GM19193 (cell line): ENCODE measurements around the gene ENDOD1.

Experiments used
- POLR2A ChIP-seq: IDR thresholded peaks from 4 replicates; pipeline ENCODE4 v1.6.1; 2011; ENCODE audit not compliant: insufficient read depth, insufficient read length; ENCODE audit errors: extremely low read depth

Gene ENDOD1

GRCh38 chr11:95156133-95156721 lies 66.6 kb downstream of the ENDOD1 start:
- TF ChIP-seq POLR2A, result no peak

- TF ChIP-seq POLR2A, result no peak
These were observed 67.4 kb downstream of the ENDOD1 start for GRCh38 chr11:95156916-95157541.

GRCh38 chr11:95157824-95158223 lies 68.2 kb downstream of the ENDOD1 start:
- no peak for TF ChIP-seq POLR2A

GRCh38 chr11:95161248-95161647 lies 71.6 kb downstream of the ENDOD1 start:
- TF ChIP-seq POLR2A, result no peak

- TF ChIP-seq POLR2A, result no peak
These were observed 73.5 kb downstream of the ENDOD1 start for GRCh38 chr11:95163106-95163505.

- TF ChIP-seq POLR2A, result no peak
These were observed 76.0 kb downstream of the ENDOD1 start for GRCh38 chr11:95165638-95166037.

GRCh38 chr11:95166781-95167180 lies 77.1 kb downstream of the ENDOD1 start:
- no peak for TF ChIP-seq POLR2A

GRCh38 chr11:95170294-95170693 lies 80.6 kb downstream of the ENDOD1 start:
- no peak for TF ChIP-seq POLR2A

- TF ChIP-seq POLR2A, result no peak
These were observed 86.3 kb downstream of the ENDOD1 start for GRCh38 chr11:95175818-95176380.
